Middle frontal gyrus (tissue), 1 donor: Measurements from ENCODE around the gene SERGEF.

Experiments used
- DNase-seq: peaks from one replicate; pipeline ENCODE4 v3.0.0-alpha.2; 2015; ENCODE audit warnings: low spot score; ENCODE audit errors: extremely low spot score

The SERGEF gene

DNA sequence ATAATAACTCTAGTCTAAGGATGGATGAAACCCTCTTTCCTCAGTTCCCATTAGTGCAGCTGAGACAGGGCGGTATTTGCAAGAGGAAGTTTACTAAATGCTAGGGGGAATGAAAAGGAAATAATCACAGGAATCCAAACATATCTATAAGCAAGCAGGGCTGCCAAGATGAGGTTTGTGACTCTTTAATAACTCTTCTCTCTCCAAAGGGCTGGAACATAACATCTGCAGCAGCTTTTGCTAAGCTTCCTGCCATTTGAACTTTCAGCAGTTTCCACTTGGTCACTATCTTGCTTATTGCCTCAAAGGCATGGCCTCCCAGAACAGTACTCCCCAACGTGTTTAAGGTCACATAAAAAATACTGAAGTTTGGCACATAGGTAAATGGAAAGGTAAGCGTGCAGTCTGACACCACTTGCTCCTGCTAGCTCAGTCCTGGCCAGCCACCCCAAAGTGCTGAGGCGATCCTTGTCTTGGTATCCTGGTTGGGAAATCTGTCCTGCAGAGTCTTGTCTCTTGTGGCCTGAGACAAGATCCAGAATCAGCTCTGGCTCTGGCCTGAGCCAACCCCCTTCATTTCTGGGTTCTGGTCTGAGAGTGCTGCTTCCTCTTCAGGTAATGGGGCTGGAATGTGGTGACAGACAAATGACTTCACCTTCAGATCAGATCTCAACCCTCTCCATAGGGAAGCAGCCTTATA lies 196.5 kb downstream of the SERGEF start:
- DNase-seq: no peak

DNA sequence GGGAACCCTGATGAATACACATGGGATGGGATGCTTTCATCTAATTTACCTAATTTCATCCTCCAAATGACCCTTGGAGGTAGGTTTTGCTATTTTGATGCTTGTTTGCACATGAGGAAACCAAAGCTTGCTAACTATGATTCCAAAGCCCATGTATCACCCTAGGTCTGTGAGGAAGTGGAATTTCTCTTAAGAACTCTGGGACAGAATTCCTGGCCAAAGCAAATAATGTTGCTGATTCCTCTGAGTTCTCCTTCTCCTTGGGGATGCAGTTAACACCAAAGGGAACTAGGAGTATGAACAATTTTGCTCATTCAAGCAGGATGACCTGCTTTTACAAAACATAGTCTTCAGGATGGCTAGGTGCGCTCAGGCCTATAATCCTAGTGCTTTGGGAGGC lies 198.3 kb downstream of the SERGEF start:
- no peak for DNase-seq

DNA sequence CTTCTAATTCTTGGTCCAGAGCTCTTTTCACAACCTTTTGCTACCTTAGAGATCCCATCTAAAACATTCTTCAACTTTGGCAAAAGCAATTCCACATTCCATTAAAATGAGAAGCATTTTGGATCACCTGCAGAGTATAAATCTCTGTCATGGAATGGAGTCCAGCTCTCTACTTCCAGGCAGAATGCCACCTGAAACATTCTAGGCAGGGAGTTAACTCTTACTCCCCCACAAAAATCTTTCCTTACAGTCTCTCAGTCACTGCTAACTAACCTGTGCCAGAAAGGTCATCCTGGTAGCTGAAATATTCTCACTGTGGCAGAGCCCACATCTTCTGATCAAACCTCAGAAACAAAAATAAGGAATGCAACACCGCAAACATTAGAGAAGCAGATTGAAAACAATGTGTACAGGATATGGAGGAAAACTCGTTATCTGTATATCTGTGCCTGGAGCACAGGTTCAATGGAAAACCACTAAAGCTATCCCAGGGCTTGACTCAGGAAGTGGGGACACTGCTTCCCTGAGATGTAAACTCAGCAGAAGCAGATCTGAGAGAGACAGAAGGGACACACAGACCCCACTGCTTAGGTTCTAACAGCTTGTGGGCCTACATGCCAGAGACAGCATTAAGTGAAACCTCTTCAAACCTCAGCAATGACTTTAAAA lies 199.3 kb downstream of the SERGEF start:
- no peak for DNase-seq

DNA sequence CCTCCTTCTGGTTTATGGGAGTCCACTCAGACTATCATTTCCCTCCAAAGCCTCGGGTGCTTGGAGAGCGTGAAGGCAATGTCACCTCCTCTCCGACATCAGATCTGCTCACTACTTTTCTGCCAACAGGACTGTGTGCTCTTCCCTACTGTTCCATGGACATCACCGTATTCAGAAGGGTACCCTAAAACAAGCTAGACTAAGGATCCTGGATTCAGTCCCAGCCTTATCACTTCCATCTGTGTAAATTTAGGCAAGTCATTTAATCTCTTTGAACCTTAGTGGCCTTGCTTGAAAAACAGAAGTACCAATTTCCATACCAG lies 200.0 kb downstream of the SERGEF start:
- DNase-seq: no peak

DNA sequence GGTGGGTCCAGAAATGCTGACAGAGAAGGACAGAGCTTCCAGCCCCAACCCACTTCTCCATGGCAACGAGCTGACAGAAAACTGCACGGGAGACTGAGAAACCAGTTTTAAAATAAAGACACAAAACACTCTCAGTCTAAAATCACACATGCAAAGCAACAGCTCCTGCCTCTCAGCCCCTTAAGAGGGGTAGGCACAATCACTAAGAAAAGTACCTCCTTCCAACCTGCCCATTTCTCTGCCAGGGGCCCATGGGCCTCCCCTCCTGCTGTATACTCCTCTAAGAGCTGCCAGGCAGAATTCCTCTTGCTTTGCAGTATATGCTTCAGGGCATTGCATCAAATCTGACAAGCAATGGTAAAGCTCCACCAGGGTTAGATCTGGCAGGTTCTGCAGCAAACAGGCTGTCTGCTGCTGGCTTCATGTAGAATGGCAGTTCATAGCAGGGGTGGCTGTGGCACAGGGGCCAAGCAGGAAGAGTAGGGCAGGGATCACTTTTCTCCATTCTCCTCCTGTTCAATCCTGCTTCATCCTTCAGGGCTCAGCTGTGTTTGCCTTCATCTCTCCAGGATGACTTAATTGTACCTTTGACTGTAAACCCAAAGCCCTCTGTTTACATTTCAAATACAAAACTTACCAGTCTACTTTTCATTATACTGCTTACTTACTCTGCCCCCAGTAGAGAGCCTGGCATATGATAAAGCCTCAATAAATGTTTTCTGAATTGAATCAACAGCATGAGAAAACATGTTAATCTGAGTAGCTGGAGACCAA lies 200.6 kb downstream of the SERGEF start:
- no peak for DNase-seq

DNA sequence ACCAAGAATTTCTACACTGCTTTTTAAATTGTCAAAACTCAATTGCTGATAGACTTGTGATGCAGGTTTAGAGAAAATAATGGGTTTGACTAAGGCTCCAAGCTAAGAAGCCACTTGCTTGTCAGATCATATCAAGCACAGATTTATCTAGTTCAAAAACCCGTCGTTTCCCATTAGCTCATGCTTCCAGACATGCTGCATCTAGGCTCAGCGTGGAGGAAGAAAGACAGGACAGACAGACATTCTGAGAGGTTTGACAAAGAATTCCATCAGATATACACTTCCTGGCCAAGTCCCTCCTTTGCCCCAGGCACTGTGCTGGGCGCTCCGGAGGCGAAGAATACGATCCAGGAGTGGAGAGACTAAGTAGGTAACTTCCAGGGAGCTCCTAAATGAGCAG lies 201.5 kb downstream of the SERGEF start:
- DNase-seq: no peak

DNA sequence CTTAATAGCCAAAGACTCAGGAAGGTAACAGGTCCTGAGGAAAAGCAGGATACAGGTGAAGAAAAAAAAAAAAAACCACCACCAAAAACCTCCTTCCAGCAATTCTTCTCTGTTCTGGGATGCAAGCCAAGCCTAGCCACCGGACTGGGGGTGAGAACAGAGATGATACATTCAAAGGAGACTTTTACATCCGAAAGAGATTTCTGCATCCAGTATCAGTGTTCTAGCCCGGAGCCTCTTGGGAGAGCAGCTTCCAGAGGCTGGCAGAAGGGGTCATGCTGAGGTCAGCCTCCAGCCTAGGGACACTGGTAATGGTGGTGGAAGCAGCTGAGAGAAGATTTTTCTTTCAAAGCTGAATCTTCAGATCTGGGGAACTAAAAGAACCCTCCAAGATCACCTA lies 202.1 kb downstream of the SERGEF start:
- no peak for DNase-seq

DNA sequence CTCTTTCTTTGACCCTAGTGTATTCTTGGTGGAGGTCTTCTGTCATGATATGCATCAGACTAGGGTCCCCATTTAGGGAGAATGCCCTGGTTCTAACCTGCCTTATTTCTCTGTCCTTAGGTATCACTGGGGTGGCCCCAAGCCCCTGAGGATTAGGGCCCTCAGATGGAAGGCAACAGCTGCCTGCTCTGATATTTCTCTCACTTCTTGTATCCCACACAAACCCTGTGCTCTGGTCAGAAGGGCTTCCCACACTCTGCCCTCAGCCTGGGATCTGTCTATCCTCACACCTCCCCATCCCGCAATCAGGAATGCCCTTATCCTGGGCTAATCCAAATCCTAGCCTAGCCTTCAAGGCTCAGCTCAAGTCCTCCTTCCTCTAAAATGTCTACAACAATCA lies 202.8 kb downstream of the SERGEF start:
- no peak for DNase-seq

DNA sequence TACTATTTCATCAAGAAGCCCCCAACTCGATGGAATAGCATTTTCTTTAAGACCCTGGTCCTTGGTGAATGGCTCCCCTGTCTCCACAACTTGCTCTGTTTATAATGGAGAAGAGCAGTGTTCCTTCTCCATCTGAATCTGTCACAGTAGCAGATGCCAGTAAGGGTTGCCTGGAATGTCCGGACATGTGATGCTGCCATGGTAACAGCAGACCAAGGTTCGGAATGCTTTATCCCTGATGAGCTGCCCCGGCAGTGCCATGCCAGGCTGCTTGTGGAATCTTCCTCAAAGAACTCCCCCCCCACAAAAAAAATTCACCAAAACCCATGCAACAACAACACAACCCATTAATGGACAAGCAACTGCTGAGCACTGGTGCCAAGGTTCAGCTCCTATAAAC lies 205.8 kb downstream of the SERGEF start:
- DNase-seq: no peak

DNA sequence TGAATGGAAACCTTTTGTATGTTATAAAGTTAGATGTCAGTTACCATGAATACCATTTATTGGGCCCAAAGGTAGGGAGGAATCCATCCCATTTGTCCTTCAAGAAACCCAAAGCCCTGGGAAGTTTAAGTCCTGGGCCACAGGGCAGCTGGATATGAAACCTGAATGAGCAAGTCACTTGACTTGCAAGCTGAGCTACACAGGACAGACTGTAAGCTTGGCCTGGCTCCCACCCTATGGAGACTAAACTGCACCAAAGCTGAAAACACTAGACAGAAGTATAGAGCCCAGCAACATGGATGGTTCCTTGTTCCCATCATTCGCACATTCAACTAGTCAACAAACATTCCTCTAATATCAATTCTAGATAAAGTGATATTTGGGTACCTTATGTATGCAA lies 207.0 kb downstream of the SERGEF start:
- no peak for DNase-seq

DNA sequence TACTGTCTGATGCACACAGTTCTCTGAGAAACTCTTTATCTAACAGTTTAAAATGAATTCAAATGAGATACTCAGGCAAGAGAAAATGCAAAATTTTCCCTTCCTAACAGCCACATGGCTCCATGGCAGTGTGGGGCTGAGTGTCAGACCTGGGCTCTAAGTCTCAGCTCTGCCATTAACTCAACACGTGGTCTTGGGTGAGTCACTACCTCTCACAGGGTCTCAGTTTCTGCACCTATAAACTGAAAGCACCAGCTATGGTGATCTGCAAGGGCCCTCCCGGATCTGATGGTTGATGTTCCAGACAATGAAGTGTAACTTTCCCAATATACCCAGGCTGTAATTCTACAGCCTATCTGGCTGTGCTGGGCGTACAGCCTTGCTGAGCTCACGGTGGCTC lies 207.8 kb downstream of the SERGEF start:
- DNase-seq: no peak

DNA sequence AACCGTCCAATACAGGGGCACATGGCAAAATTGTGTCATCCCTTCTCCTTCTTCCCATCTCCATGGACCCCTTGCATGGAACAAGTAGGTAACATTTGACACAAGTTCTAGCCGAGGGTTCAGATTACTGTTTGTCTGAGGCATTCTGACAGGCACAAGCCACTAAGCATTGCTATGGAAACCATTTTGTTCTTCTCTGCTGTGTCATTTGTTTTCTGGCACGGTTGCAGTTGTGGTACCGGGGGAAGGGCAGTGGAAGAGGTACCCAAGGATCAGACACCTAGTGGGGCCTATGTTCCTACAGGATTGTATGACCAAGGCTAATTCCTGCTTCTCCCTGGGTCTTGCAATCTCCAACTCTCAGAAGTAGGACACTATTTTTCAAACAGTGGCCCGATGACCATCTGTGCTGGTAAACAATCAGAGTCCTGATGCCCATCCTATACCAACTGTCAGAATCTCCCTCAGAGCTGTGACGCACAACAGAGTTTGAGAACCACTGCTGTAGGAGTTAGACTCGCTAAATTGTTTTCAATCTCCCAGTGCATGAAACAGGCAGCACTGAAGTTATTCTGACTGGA lies 209.0 kb downstream of the SERGEF start:
- DNase-seq: no peak

DNA sequence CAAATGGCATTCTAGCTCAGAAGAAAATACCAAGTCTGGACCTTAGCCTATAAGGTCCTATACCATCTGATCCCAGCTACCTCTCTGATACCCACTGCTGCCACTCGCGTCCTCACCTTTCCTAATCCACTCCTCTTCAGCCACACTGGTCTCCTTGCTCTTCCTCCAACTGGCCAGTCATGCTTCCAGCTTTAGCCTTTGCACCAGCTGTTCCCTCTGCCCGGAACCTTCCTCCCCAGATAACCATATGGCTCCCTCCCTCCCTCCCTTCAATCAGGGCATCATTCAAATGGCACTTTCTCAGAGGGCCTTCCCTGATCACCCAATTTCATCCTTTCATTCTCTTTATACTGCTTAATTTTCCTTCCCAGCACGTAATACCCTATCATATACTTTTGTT lies 210.4 kb downstream of the SERGEF start:
- no peak for DNase-seq

DNA sequence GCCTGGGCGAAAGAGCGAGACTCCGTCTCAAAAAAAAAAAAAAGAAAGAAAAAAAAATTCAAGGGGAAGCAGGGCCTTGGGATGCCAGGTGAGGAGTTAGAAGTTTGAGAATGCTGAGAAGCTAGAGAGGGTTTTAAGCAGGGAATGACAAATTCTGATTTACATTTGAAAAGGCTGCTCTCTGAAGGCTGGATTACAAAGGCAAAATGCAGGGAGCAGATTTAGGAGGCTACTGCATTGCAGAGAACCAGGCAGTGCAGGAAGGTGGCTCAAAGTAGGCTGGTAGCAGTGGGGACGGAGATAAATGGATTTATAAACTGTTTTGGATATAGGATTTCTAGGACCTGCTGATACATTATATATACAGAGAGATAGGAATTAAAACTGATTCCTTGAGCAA lies 211.7 kb downstream of the SERGEF start:
- DNase-seq: no peak

DNA sequence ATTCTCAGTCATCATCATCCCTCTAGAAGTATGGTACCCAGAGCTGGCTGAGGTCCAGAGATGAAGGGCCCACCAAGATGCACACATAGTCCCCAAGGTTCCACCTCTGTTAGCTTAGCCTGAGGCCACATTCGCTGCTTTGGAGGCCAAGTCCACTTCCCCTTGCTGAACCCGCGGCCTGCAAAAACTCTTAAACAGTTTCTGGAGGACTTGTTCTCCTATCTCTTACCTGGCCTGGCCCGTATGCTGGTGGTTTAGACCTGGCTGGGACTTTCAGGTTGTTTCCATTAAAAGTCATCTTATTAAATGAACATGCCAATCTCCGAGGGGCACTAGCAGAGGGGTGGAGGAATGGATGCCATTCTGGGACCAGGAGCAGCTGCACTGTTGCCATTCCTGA lies 213.7 kb downstream of the SERGEF start:
- DNase-seq: no peak

DNA sequence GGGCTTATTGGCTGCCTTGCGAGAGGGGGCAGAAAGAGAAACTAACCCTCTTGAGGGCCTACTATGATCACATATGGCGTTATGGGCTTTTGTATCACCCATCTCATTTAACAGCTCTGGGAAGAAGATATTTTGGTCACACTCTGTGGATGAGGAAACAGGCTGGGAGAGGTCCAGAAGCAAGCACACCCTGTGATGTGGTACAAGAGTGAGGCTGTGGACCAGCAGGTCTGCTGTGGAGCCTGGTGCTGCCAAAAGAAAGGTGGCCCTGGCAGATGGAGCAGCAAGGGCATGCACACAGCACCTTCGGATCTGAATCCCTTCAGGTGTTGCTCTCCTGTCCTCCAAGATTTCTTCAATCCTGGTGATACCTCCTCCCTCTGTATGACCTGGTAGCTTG lies 214.1 kb downstream of the SERGEF start:
- no peak for DNase-seq

DNA sequence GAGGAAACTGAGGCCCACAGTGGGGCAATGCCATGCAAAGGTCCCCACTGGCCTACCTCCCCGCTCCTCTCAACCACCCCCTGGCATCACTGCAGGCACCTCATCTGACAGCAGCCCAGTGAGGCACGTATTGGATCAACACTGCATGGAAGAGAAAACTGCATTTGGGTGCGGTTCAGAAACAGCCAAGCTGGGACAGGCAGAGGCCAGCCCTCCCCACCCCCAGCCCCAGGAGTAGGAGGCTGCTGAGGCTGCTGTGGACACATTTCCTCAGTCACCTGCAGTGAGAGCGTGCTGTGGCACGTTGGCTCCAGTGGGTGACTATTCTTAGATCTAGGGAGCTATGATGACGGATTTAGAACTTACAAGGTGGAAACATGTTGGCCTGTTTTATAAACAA lies 214.6 kb downstream of the SERGEF start:
- no peak for DNase-seq

DNA sequence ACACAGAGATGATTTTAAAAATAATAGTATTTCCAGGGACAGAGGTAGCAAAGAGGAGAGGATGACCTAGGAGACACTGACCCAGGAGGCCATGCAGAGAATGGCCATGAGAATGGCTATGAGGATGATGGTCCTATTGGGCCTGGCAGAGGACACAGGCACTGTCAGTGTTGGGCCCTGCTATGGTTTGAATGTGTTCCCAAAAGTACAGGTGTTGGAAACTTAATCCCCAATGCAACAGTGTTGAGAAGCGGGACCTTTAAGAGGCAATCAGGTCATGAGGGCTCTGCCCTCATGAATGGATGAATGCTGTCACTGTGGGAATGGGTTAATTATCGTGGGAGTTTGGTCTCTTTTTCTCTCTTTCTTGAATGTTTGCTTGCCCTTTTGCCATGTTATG lies 216.7 kb downstream of the SERGEF start:
- DNase-seq: no peak

DNA sequence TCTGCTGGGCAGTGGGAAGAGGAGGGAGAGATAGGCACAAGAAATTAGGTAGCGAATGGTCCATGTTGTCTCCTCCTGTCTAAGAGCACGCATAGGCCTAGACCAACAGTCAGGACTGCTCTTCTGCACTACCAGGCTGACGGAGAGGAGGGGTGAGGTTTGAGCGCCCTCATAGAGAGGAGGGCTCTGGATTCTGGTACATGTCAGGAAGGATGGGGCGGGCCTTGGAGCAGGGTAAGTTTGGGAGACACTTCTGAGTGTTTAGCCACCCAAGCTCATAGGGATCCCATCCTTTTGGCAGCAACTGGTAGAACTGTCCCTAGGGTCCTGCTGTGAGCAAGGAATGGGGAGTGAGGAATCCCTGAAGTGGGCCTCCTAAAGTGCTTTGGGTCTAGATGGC lies 217.9 kb downstream of the SERGEF start:
- DNase-seq: no peak

DNA sequence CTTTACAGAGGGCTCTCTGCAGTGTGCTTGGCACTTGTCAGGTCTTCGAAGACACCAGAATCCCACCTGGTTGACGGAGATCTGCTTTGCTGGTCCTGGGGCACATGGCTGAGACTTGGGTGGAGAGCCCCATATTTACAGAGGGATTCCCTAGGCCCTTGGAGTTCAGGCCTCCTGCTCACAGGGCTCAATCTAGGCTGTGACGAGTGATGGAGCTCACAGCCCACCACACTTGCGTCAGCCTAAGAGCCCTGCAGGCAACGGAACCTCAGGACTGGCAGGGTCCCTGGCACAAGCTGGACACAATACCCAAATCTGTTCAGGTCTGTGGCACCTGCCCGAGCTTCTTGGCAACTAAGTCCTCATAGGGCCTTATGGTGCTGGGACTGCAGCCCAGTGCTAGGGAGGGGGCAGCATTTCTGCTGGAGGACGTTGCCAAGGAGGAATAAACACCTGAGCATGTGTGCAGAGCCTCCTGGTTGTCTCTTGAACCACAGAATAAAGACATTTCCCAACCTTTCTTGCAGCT lies 219.1 kb downstream of the SERGEF start:
- no peak for DNase-seq

DNA sequence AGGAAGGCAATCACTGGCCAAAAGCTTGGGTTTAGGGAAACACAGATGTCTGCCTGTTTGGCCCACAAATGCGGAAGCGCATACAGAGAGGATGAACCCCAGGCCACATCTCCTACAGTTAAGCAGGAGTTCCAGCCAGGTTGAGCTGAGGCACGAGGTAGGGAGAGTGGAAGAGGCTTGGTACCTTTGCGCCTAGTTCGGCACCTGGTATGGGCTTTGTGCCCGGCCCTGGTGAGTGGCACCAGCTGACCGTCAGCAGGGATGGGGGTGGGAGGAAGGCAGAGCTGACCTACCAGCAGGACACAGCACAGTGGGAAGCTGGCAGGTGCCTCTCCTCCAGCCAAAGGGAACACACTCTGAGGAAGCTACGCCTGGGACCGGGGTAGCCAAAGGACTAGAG lies 220.7 kb downstream of the SERGEF start:
- no peak for DNase-seq

DNA sequence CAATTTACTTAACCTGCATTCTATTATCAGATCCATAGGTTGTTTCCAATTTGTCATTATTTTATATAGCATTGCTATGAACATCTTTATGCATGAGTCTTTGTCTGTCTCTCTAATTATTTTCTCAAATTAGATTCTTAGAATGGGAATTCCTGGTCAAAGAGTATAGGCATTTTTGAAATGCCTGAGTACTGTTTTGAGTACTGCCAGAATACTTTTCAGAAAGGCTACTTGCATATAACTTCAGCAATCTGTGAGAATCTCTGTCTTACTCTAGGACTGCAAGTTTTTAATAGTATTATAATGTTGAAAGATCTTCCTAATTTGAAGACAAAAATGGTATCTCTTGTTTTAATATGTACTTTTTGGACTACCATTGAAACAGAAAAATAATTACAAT lies 221.7 kb downstream of the SERGEF start:
- DNase-seq: no peak
